PFSK-1 (cell line): ENCODE data around the gene EGFLAM.

Source experiments
- POLR2AphosphoS5 ChIP-seq: IDR thresholded peaks from 2 replicates; pipeline ENCODE4 v1.6.1; 2012; ENCODE audit warnings: low read depth, mild to moderate bottlenecking, control low read depth, low read length, moderate library complexity
- TAF1 ChIP-seq: IDR thresholded peaks from 2 replicates; pipeline ENCODE4 v1.6.1; 2012; ENCODE audit warnings: low read length, control low read depth, borderline replicate concordance; ENCODE audit not compliant: insufficient read depth
- TF ChIP-seq, protein P1 (sequence below), 2 experiments: IDR thresholded peaks; 2 replicates each; pipeline versions ENCODE4 v1.6.1 to v1.8.0; 2011 to 2012; ENCODE audit warnings: low read depth in 2 of 2, low read length in 2 of 2, control low read depth in 1 of 2, inconsistent platforms in 1 of 2, mild to moderate bottlenecking in 1 of 2, moderate library complexity in 1 of 2; ENCODE audit not compliant: insufficient read depth in 1 of 2

DNA sequence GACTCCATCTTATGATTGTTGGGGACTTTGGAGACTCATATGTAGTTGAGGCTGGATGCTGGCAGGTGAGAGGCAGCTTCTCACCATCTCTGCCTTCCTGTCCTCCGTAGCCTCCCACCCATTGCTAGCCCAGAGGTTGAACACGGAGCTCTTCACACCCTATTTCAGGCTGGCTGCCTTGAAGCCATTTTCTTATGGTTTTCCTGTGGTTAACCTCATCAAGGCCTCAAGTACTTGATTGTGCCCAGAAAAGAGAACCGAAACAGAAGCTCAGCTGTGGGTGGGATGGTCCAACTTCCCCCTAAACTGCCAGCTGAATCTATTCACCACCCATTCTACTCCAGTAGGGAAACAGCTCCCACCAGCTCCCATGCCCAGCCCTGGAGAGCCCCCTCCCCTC, 195.1 kb downstream of the EGFLAM start:
- TF ChIP-seq, protein P1, sequence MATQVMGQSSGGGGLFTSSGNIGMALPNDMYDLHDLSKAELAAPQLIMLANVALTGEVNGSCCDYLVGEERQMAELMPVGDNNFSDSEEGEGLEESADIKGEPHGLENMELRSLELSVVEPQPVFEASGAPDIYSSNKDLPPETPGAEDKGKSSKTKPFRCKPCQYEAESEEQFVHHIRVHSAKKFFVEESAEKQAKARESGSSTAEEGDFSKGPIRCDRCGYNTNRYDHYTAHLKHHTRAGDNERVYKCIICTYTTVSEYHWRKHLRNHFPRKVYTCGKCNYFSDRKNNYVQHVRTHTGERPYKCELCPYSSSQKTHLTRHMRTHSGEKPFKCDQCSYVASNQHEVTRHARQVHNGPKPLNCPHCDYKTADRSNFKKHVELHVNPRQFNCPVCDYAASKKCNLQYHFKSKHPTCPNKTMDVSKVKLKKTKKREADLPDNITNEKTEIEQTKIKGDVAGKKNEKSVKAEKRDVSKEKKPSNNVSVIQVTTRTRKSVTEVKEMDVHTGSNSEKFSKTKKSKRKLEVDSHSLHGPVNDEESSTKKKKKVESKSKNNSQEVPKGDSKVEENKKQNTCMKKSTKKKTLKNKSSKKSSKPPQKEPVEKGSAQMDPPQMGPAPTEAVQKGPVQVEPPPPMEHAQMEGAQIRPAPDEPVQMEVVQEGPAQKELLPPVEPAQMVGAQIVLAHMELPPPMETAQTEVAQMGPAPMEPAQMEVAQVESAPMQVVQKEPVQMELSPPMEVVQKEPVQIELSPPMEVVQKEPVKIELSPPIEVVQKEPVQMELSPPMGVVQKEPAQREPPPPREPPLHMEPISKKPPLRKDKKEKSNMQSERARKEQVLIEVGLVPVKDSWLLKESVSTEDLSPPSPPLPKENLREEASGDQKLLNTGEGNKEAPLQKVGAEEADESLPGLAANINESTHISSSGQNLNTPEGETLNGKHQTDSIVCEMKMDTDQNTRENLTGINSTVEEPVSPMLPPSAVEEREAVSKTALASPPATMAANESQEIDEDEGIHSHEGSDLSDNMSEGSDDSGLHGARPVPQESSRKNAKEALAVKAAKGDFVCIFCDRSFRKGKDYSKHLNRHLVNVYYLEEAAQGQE (IDR thresholded peaks at IDR 0.05; ENCODE audit: insufficient read depth in 1 of 2, low read depth in 2 of 2, low read length in 2 of 2), result no peak
- TF ChIP-seq TAF1, result no peak
- TF ChIP-seq POLR2AphosphoS5, result no peak
